H1 (cell line): ENCODE results near the gene FBXO8. TPM values are rescaled to one million over a fixed set of nuclear protein-coding genes. Genes with fewer than 3 reads are reported as not detected.
A peak's percentile ranks its signal among the peaks of the same experiment; 100 is the strongest.

Experiments
- BRCA1 ChIP-seq: IDR thresholded peaks from 2 replicates; pipeline ENCODE4 v1.6.1; 2012; ENCODE audit warnings: low read depth, low read length, improper control_type of control experiment
- CHD2 ChIP-seq: IDR thresholded peaks from 2 replicates; pipeline ENCODE4 v1.6.1; 2012; ENCODE audit warnings: low read length, improper control_type of control experiment
- CHD7 ChIP-seq: fragments of 300-600 bp; sonication (generic); IDR thresholded peaks from 2 replicates; pipeline ENCODE4 v1.7.1; 2012; ENCODE audit warnings: low read length, moderate library complexity, mild to moderate bottlenecking, inconsistent platforms; ENCODE audit not compliant: insufficient replicate concordance
- HDAC2 ChIP-seq, 2 experiments: fragments of 300-600 bp in 1 of 2; sonication (generic) in 1 of 2; IDR thresholded peaks; 2 replicates each; pipeline ENCODE4 v1.6.1; 2011 to 2012; ENCODE audit warnings: low read depth in 2 of 2, low read length in 2 of 2, mild to moderate bottlenecking in 2 of 2, moderate library complexity in 2 of 2, borderline replicate concordance in 1 of 2, inconsistent platforms in 1 of 2
- HDAC6 ChIP-seq: IDR thresholded peaks from one replicate; pipeline ENCODE4 v1.7.1; 2012; ENCODE audit warnings: low read depth, mild to moderate bottlenecking, inconsistent platforms, low read length, moderate library complexity
- RNF2 ChIP-seq: fragments of 200-900, 300-1000 bp; sonication (generic); IDR thresholded peaks from 2 replicates; pipeline ENCODE4 v1.7.1; 2016; ENCODE audit warnings: borderline replicate concordance, low read depth, mild to moderate bottlenecking, antibody characterized with exemption, low read length; ENCODE audit not compliant: poor library complexity, severe bottlenecking; ENCODE audit errors: missing control alignments
- TEAD4 ChIP-seq: IDR thresholded peaks from 2 replicates; pipeline ENCODE4 v1.6.1; 2012; ENCODE audit warnings: low read depth, low read length, inconsistent platforms, mixed read lengths
- polyA plus RNA-seq, 7 experiments: library from polyadenylated mRNA; depleted of rRNA in 3 of 7; stranded (reverse) in 5 of 7; unstranded in 2 of 7; fragments of >200 nt in 5 of 7; fragments of 200-250 nt in 2 of 7; gene quantifications; 1 replicate in 5 of 7; 2 replicates in 1 of 7; 4 replicates in 1 of 7; pipeline versions ENCODE4 v1.2.1 to v1.2.3, GENCODE V29; 2011 to 2013; ENCODE audit warnings: missing spikeins in 2 of 7, mixed read lengths in 2 of 7
- total RNA-seq: library from RNA; stranded (reverse); fragmentation: NEBNext Ultra II Directional; extraction: Animal tissue kit (Norgen Biotek cat#: 25700); gene quantifications from 2 replicates; pipeline ENCODE4 v1.2.1, GENCODE V29; 2021
- TF ChIP-seq, protein P1 (sequence below): IDR thresholded peaks from 2 replicates; pipeline ENCODE4 v1.6.1; 2011; ENCODE audit warnings: low read depth, mild to moderate bottlenecking, low read length; ENCODE audit not compliant: insufficient read depth

FBXO8 gene
- total and polyA plus RNA-seq, 2 of the 8 experiments (the other 6 are each of a cell fraction or from before 2014, with no cell fraction given) = 5.1 to 7.5 TPM

DNA sequence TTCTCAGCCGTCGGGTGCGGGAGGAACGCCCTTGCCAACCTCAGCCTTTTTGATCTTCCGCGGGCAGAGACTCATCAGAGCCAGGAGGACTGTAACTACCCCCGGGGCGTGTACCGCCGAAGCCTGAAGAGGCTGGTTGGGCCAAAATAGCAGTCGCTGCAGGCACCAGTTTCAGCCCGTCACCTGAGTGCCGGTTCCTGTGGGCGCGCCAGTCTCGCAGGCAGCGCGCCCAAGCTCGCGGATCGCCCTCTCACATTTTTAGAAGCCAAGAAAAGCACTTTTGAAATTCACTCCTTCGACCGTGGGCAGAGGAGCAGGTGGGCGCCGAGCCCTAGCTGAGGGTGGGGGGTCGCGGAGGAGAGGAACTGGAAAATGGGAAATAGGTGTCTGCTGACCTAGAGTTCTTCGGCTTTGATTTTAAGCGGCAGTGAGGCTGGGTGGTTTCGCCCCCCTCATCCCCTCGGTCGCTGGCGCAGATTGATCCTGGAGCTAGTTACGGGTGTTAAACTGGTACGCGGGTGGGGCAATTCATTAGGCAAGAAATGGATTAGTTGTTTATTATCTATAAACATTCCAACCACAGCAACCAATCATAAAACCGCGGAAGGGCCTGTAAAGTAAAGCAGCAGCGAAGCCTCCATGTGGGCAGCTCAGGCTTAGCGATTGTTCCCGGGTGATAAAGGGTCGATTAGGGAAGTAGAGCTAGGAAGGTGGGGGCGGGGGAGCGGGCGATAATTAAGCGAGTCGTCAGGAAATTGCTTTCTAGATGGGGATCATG, 69.2 kb downstream of the FBXO8 start (continued):
- TF ChIP-seq CHD7 = no peak
- TF ChIP-seq, protein P1, sequence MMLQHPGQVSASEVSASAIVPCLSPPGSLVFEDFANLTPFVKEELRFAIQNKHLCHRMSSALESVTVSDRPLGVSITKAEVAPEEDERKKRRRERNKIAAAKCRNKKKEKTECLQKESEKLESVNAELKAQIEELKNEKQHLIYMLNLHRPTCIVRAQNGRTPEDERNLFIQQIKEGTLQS = no peak
- TF ChIP-seq TEAD4 = no peak
- peak; percentile 58; the same call in 1 of the 2 replicates for TF ChIP-seq CHD2
- 0 out of 4 replicates have a peak, but pooled peaks of 1 of the 2 experiments have one; percentile 19 for TF ChIP-seq HDAC2 (IDR thresholded peaks at IDR 0.05; ENCODE audit: borderline replicate concordance in 1 of 2, low read depth in 2 of 2, low read length in 2 of 2)
- no peak for TF ChIP-seq BRCA1
- no peak for TF ChIP-seq HDAC6
- peak; percentile 94 for TF ChIP-seq RNF2
